ENCODE results near the gene CCM2.

GRCh38 chr7:45044338-45044737 is 44.3 kb downstream of the CCM2 start:
- TF ChIP-seq, protein P1, sequence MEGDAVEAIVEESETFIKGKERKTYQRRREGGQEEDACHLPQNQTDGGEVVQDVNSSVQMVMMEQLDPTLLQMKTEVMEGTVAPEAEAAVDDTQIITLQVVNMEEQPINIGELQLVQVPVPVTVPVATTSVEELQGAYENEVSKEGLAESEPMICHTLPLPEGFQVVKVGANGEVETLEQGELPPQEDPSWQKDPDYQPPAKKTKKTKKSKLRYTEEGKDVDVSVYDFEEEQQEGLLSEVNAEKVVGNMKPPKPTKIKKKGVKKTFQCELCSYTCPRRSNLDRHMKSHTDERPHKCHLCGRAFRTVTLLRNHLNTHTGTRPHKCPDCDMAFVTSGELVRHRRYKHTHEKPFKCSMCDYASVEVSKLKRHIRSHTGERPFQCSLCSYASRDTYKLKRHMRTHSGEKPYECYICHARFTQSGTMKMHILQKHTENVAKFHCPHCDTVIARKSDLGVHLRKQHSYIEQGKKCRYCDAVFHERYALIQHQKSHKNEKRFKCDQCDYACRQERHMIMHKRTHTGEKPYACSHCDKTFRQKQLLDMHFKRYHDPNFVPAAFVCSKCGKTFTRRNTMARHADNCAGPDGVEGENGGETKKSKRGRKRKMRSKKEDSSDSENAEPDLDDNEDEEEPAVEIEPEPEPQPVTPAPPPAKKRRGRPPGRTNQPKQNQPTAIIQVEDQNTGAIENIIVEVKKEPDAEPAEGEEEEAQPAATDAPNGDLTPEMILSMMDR (IDR thresholded peaks at IDR 0.05): no peak
- TF ChIP-seq POLR2AphosphoS5 (IDR thresholded peaks at IDR 0.05): no peak
- TF ChIP-seq POLR2A (IDR thresholded peaks at IDR 0.05): no peak
- TF ChIP-seq EP300 (IDR thresholded peaks at IDR 0.05): no peak
